Caco-2 (cell line): ENCODE measurements around the gene PODXL. TPM values are rescaled to one million over a fixed set of nuclear protein-coding genes. Genes with fewer than 3 reads are reported as not detected.

Source experiments
- BruUV-seq: library from RNA; stranded (reverse); fragments of 400-500 nt; replicated peaks from 2 replicates; lab custom pipeline; 2021; lab: Mats Ljungman, UMichigan
- CTCF ChIA-PET: fragments of 300-600 bp; sonication (Branson Sonifier 250); formaldehyde crosslinking; loops from one replicate; lab custom pipeline; 2022; ENCODE audit warnings: antibody characterized with exemption; lab: Charles Lee
- POLR2A ChIA-PET: fragments of 300-600 bp; sonication (Branson Sonifier 250); formaldehyde crosslinking; loops from one replicate; lab custom pipeline; 2022; ENCODE audit warnings: antibody characterized with exemption; lab: Charles Lee
- DNase-seq, 2 experiments: peaks; one replicate each; pipeline versions ENCODE4 v3.0.0 to v3.0.0-alpha.2; 2020 to 2022
- H3K27me3 ChIP-seq: replicated peaks from 2 replicates; pipeline ENCODE4 v1.6.0; 2011; ENCODE audit warnings: low read length; ENCODE audit not compliant: control insufficient read depth, insufficient read depth
- H3K36me3 ChIP-seq: 2 replicates; pipeline ENCODE4 v1.5.1; 2011; ENCODE audit warnings: low read length; ENCODE audit not compliant: control insufficient read depth, insufficient read depth
- H3K4me1 ChIP-seq: fragments of 250-450 bp; sonication (Bioruptor Pico); 2 replicates; pipeline ENCODE4 v1.5.1; 2020; ENCODE audit warnings: mild to moderate bottlenecking
- H3K4me3 ChIP-seq: 2 replicates; pipeline ENCODE4 v1.5.1; 2011; ENCODE audit warnings: low read depth, mild to moderate bottlenecking, control low read depth, low read length
- H3K9me3 ChIP-seq: fragments of 250-450 bp; sonication (Bioruptor Pico); 2 replicates; pipeline ENCODE4 v1.5.1; 2020; ENCODE audit warnings: mild to moderate bottlenecking, moderate library complexity
- H3K27ac Mint-ChIP-seq: one replicate; pipeline ENCODE4 v1.8.0; 2022; ENCODE audit warnings: mixed read lengths; ENCODE audit not compliant: unreplicated experiment
- H3K27me3 Mint-ChIP-seq: one replicate; pipeline ENCODE4 v1.8.0; 2022; ENCODE audit warnings: mixed read lengths; ENCODE audit not compliant: insufficient read depth, unreplicated experiment
- H3K36me3 Mint-ChIP-seq: one replicate; pipeline ENCODE4 v1.8.0; 2022; ENCODE audit warnings: mild to moderate bottlenecking, mixed read lengths; ENCODE audit not compliant: insufficient read depth, unreplicated experiment
- H3K4me1 Mint-ChIP-seq: one replicate; pipeline ENCODE4 v1.8.0; 2022; ENCODE audit warnings: low read depth, mixed read lengths; ENCODE audit not compliant: unreplicated experiment
- H3K4me3 Mint-ChIP-seq: one replicate; pipeline ENCODE4 v1.8.0; 2022; ENCODE audit warnings: mild to moderate bottlenecking, moderate library complexity, mixed read lengths; ENCODE audit not compliant: unreplicated experiment
- H3K9me3 Mint-ChIP-seq: one replicate; pipeline ENCODE4 v1.8.0; 2022; ENCODE audit warnings: mixed read lengths; ENCODE audit not compliant: unreplicated experiment
- CTCF ChIP-seq, 2 experiments: fragments of 200-600 bp in 1 of 2; IDR thresholded peaks; 1 replicate in 1 of 2; 2 replicates in 1 of 2; pipeline versions ENCODE4 v1.5.1 to v1.8.0; 2011 to 2022; ENCODE audit warnings: antibody characterized with exemption in 1 of 2, control low read depth in 1 of 2, inconsistent platforms in 1 of 2, low read depth in 1 of 2, low read length in 1 of 2, mild to moderate bottlenecking in 1 of 2, moderate library complexity in 1 of 2; ENCODE audit not compliant: insufficient read depth in 1 of 2, severe bottlenecking in 1 of 2, unreplicated experiment in 1 of 2
- intact Hi-C: fragments of 100-400 bp; cut with micrococcal nuclease; formaldehyde crosslinking; loops from one replicate; pipeline ENCODE4 v1.10.0; 2022; ENCODE audit not compliant: unreplicated experiment
- total RNA-seq: library from RNA; stranded (reverse); gene quantifications from 2 replicates; pipeline ENCODE4 v1.2.3, GENCODE V29; 2022

The PODXL gene
- total RNA-seq, 1 experiment from 2014 or later: 278 TPM

- H3K4me3 ChIP-seq: no peak overlapping the region
- Mint-ChIP-seq H3K27ac (no peak overlapping the region), H3K36me3 (peaks cover 81% of the 10 kb centered on the region), H3K4me1 (peaks cover 42% of the 10 kb centered on the region), H3K27me3 (no peaks in the 10 kb centered on the region), H3K4me3 (no peak overlapping the region), H3K9me3 (no peaks in the 10 kb centered on the region)
- no TSS peak for BruUV-seq
- H3K9me3 ChIP-seq: no peaks in the 10 kb centered on the region
- intact Hi-C loops: loop anchor here (5.0 kb wide), 1 partner anchor 35 kb away; no protein-coding TSS in a partner anchor
- CTCF ChIA-PET: interaction anchor here (1.1 kb wide), 1 partner anchor 114 kb away, joined by 3 read pairs; no protein-coding TSS in a partner anchor
- 0 out of 2 replicates have a peak, but pooled peaks cover 1% of the 10 kb centered on the region for H3K36me3 ChIP-seq
- no peak for TF ChIP-seq CTCF (IDR thresholded peaks at IDR 0.05; ENCODE audit: insufficient read depth in 1 of 2, low read depth in 1 of 2, low read length in 1 of 2, severe bottlenecking in 1 of 2, unreplicated experiment in 1 of 2)
- H3K27me3 ChIP-seq: no peaks in the 10 kb centered on the region
- DNase-seq: no peak
- POLR2A ChIA-PET: no interaction called here
- H3K4me1 ChIP-seq: peaks cover 19% of the 10 kb centered on the region
These were observed 44.5 kb downstream of the PODXL start for GRCh38 chr7:131511774-131512535.

- no peak for TF ChIP-seq CTCF (IDR thresholded peaks at IDR 0.05; ENCODE audit: insufficient read depth in 1 of 2, low read depth in 1 of 2, low read length in 1 of 2, severe bottlenecking in 1 of 2, unreplicated experiment in 1 of 2)
- no TSS peak for BruUV-seq
- ChIA-PET POLR2A (no interaction called here), CTCF (no interaction called here)
- peaks cover 42% of the 10 kb centered on the region for H3K4me1 Mint-ChIP-seq
- H3K4me3 Mint-ChIP-seq: no peak overlapping the region
- DNase-seq: no peak
- H3K27ac Mint-ChIP-seq: peak overlapping the region; percentile 3
- no peaks in the 10 kb centered on the region for H3K27me3 Mint-ChIP-seq
- intact Hi-C loops: loop anchor here (5.0 kb wide), 1 partner anchor 36 kb away; no protein-coding TSS in a partner anchor
- H3K27me3 ChIP-seq: no peaks in the 10 kb centered on the region
- H3K4me3 ChIP-seq: no peak overlapping the region
- H3K9me3 ChIP-seq: no peaks in the 10 kb centered on the region
- H3K9me3 Mint-ChIP-seq: no peaks in the 10 kb centered on the region
- H3K36me3 ChIP-seq: 0 out of 2 replicates have a peak, but pooled peaks cover 1% of the 10 kb centered on the region
- peaks cover 19% of the 10 kb centered on the region for H3K4me1 ChIP-seq
- peaks cover 87% of the 10 kb centered on the region for H3K36me3 Mint-ChIP-seq
These were observed 45.4 kb downstream of the PODXL start for GRCh38 chr7:131511071-131511470.

GRCh38 chr7:131509781-131510180 lies 46.6 kb downstream of the PODXL start:
- intact Hi-C loops: loop anchor here (5.0 kb wide), 2 partner anchors 38 to 632 kb away; no protein-coding TSS in a partner anchor
- H3K27ac Mint-ChIP-seq: no peak overlapping the region

More at GRCh38 chr7:131509781-131510180, 46.6 kb downstream of the PODXL start:
- H3K36me3 Mint-ChIP-seq: peaks cover 91% of the 10 kb centered on the region
- Histone ChIP-seq H3K4me3 (no peak overlapping the region), H3K36me3 (0 out of 2 replicates have a peak, but pooled peaks cover 1% of the 10 kb centered on the region), H3K27me3 (no peaks in the 10 kb centered on the region), H3K9me3 (no peaks in the 10 kb centered on the region), H3K4me1 (peaks cover 17% of the 10 kb centered on the region)
- CTCF ChIA-PET: interaction anchor here (1.3 kb wide), 1 partner anchor 146 kb away, joined by 6 read pairs; no protein-coding TSS in a partner anchor
- H3K27me3 Mint-ChIP-seq: no peaks in the 10 kb centered on the region
- BruUV-seq: no TSS peak
- peaks cover 46% of the 10 kb centered on the region for H3K4me1 Mint-ChIP-seq
- no peak for TF ChIP-seq CTCF (IDR thresholded peaks at IDR 0.05; ENCODE audit: insufficient read depth in 1 of 2, low read depth in 1 of 2, low read length in 1 of 2, severe bottlenecking in 1 of 2, unreplicated experiment in 1 of 2)
- POLR2A ChIA-PET: no interaction called here
- no peaks in the 10 kb centered on the region for H3K9me3 Mint-ChIP-seq
- no peak for DNase-seq
- H3K4me3 Mint-ChIP-seq: no peak overlapping the region
